B cell (primary cell): ENCODE data around the gene ADAMTSL1. TPM values are rescaled to one million over a fixed set of nuclear protein-coding genes. Genes with fewer than 3 reads are reported as not detected.

Experiments
- ATAC-seq: fragments of 200-7000 bp; cut with Tn5 transposase; one replicate; pipeline ENCODE4 v1.10.0; 2021; ENCODE audit warnings: low read depth, mild to moderate bottlenecking, moderate number of reproducible peaks, moderate library complexity
- CTCF ChIA-PET: fragments of 350-600 bp; sonication (Branson Sonifier 250); formaldehyde crosslinking; loops from one replicate; lab custom pipeline; 2021; ENCODE audit warnings: antibody characterized with exemption, inconsistent platforms; lab: Charles Lee
- POLR2A ChIA-PET: fragments of 350-600 bp; sonication (Branson Sonifier 250); formaldehyde crosslinking; loops from one replicate; lab custom pipeline; 2021; ENCODE audit warnings: antibody characterized with exemption; lab: Charles Lee
- DNase-seq: peaks from one replicate; pipeline ENCODE4 v3.0.0; 2013
- H2AFZ ChIP-seq: 2 replicates; pipeline ENCODE4 v1.6.1; 2012; ENCODE audit warnings: mild to moderate bottlenecking, low read depth, low read length; ENCODE audit not compliant: insufficient read depth, poor library complexity, severe bottlenecking
- H3K27ac ChIP-seq, 2 donors: 1 replicate in 1 of 2; 2 replicates in 1 of 2; pipeline ENCODE4 v1.5.1; 2012 to 2013; ENCODE audit warnings: low read length in 2 of 2, mild to moderate bottlenecking in 2 of 2, moderate library complexity in 1 of 2
- H3K27me3 ChIP-seq, 4 experiments: fragments of 200-600 bp in 1 of 4; sonication (generic) in 1 of 4; replicated peaks in 1 of 4; 1 replicate in 2 of 4; 2 replicates in 2 of 4; pipeline versions ENCODE4 v1.6.1 to v1.7.0; 2013 to 2016; ENCODE audit warnings: low read length in 3 of 4, mild to moderate bottlenecking in 2 of 4, mixed read lengths in 1 of 4, moderate library complexity in 1 of 4; ENCODE audit not compliant: insufficient read depth in 4 of 4, control insufficient read depth in 3 of 4; ENCODE audit errors: control extremely low read depth in 1 of 4
- H3K36me3 ChIP-seq, 2 experiments: replicated peaks in 1 of 2; 1 replicate in 1 of 2; 2 replicates in 1 of 2; pipeline versions ENCODE4 v1.6.1 to v1.7.1; 2013; ENCODE audit warnings: low read length in 1 of 2; ENCODE audit not compliant: insufficient read depth in 2 of 2, control insufficient read depth in 1 of 2; ENCODE audit errors: control extremely low read depth in 1 of 2, extremely low read depth in 1 of 2
- H3K4me1 ChIP-seq, 2 donors: fragments of 200-600 bp in 1 of 2; sonication (generic) in 1 of 2; 1 replicate in 1 of 2; 2 replicates in 1 of 2; pipeline versions ENCODE4 v1.5.1 to v1.6.1; 2013 to 2017; ENCODE audit warnings: low read length in 2 of 2; ENCODE audit not compliant: control insufficient read depth in 2 of 2, insufficient read depth in 2 of 2
- H3K4me2 ChIP-seq: replicated peaks from 2 replicates; pipeline ENCODE3; 2012; ENCODE audit warnings: mild to moderate bottlenecking, low read depth, low read length; ENCODE audit not compliant: poor library complexity, severe bottlenecking
- H3K4me3 ChIP-seq, 5 experiments: fragments of 200-600 bp in 1 of 5; sonication (generic) in 1 of 5; 1 replicate in 3 of 5; 2 replicates in 2 of 5; pipeline versions ENCODE4 v1.5.1 to v1.7.0; 2011 to 2016; ENCODE audit warnings: low read length in 4 of 5, mild to moderate bottlenecking in 4 of 5, low read depth in 2 of 5, control low read depth in 1 of 5, moderate library complexity in 1 of 5; ENCODE audit not compliant: insufficient read depth in 1 of 5; ENCODE audit errors: control extremely low read depth in 1 of 5, extremely low read depth in 1 of 5
- H3K79me2 ChIP-seq: fragments of 200-600 bp; sonication (generic); one replicate; pipeline ENCODE4 v1.6.0; 2016; ENCODE audit warnings: low read length; ENCODE audit not compliant: control insufficient read depth, insufficient read depth
- H3K9ac ChIP-seq: fragments of 200-600 bp; sonication (generic); 2 replicates; pipeline ENCODE4 v1.6.1; 2017; ENCODE audit warnings: mild to moderate bottlenecking, low read length, moderate library complexity
- H3K9me3 ChIP-seq, 3 donors: one replicate each; pipeline versions ENCODE4 v1.6.1 to v1.7.1; 2013; ENCODE audit warnings: low read length in 2 of 3; ENCODE audit not compliant: control insufficient read depth in 2 of 3, insufficient read depth in 1 of 3; ENCODE audit errors: control extremely low read depth in 1 of 3
- H4K20me1 ChIP-seq: 2 replicates; pipeline ENCODE4 v1.6.0; 2012; ENCODE audit warnings: mild to moderate bottlenecking, low read length; ENCODE audit not compliant: insufficient read depth, control insufficient read depth, poor library complexity, severe bottlenecking
- H3K27ac Mint-ChIP-seq: one replicate; pipeline ENCODE4 v1.8.0; 2021; ENCODE audit warnings: mixed read lengths
- H3K27me3 Mint-ChIP-seq: one replicate; pipeline ENCODE4 v1.8.0; 2021; ENCODE audit warnings: mixed read lengths
- H3K4me1 Mint-ChIP-seq: one replicate; pipeline ENCODE4 v1.8.0; 2021; ENCODE audit warnings: mixed read lengths
- H3K4me3 Mint-ChIP-seq: one replicate; pipeline ENCODE4 v1.8.0; 2021; ENCODE audit warnings: mixed read lengths
- H3K9me3 Mint-ChIP-seq: one replicate; pipeline ENCODE4 v1.8.0; 2022; ENCODE audit warnings: mixed read lengths; ENCODE audit not compliant: insufficient read depth
- CTCF ChIP-seq: fragments of 200-600 bp; IDR thresholded peaks from one replicate; pipeline ENCODE4 v1.8.0; 2022; ENCODE audit warnings: antibody characterized with exemption, mild to moderate bottlenecking
- EZH2 ChIP-seq: IDR thresholded peaks from 2 replicates; pipeline ENCODE4 v1.6.1; 2012; ENCODE audit warnings: borderline replicate concordance, low read depth, mild to moderate bottlenecking, moderate library complexity, low read length; ENCODE audit not compliant: insufficient read depth, poor library complexity, severe bottlenecking
- WGBS: methylation state at CpG from one replicate; pipeline ENCODE4 v1.1.5; 2013; ENCODE audit warnings: missing lambda C conversion rate; ENCODE audit not compliant: insufficient coverage; 5-methylcytosine and 5-hydroxymethylcytosine counted together
- intact Hi-C: fragments of 100-400 bp; cut with micrococcal nuclease; formaldehyde crosslinking; loops from one replicate; pipeline ENCODE4 v1.10.0; 2022
- polyA plus RNA-seq: library from polyadenylated mRNA; depleted of rRNA; stranded (reverse); fragments of >200 nt; gene quantifications from 2 replicates; pipeline ENCODE4 v1.2.3, GENCODE V29; 2012
- total RNA-seq, 2 donors: library from RNA; stranded (reverse); fragments of 120-200 nt in 1 of 2; gene quantifications; 1 replicate in 1 of 2; 2 replicates in 1 of 2; pipeline versions ENCODE4 v1.2.3 to v1.2.4, GENCODE V29; 2013 to 2022

Gene ADAMTSL1
- total and polyA plus RNA-seq, 2 donors (not counting 1 experiment from before 2014, with no cell fraction given): not detected

GRCh38 chr9:18496256-18497000, 22.5 kb downstream of the ADAMTSL1 start:
- Histone ChIP-seq H3K4me2 (no peak overlapping the region), H3K36me3 (no peaks in the 10 kb centered on the region), H3K4me1 (no peaks in the 10 kb centered on the region), H3K9ac (no peak overlapping the region), H3K9me3 (no peaks in the 10 kb centered on the region), H3K27ac (no peak overlapping the region), H3K27me3 (no peaks in the 10 kb centered on the region), H4K20me1 (no peaks in the 10 kb centered on the region), H2AFZ (no peak overlapping the region), H3K79me2 (no peaks in the 10 kb centered on the region), H3K4me3 (no peak overlapping the region)
- intact Hi-C loops: no loop called here
- DNase-seq (no peak), ATAC-seq (no peak)
- Mint-ChIP-seq H3K27me3 (no peaks in the 10 kb centered on the region), H3K4me3 (no peak overlapping the region), H3K27ac (no peak overlapping the region), H3K9me3 (no peaks in the 10 kb centered on the region), H3K4me1 (no peaks in the 10 kb centered on the region)
- WGBS: 83% methylated on average over 2 of the region's 5 CpGs
- POLR2A ChIA-PET: no interaction called here
- CTCF ChIA-PET: no interaction called here
- no peak for TF ChIP-seq EZH2
- no peak for TF ChIP-seq CTCF

- no peak overlapping the region for H3K4me2 ChIP-seq
- no peaks in the 10 kb centered on the region for H3K36me3 ChIP-seq
- DNase-seq (no peak), ATAC-seq (no peak)
- no peak overlapping the region for H3K9ac ChIP-seq
- no peaks in the 10 kb centered on the region for H3K9me3 ChIP-seq
- no peaks in the 10 kb centered on the region for H3K79me2 ChIP-seq
- no peaks in the 10 kb centered on the region for H3K27me3 ChIP-seq
- no peak overlapping the region for H3K27ac ChIP-seq
- 100% methylated on average over 2 of the region's 3 CpGs for WGBS
- Mint-ChIP-seq H3K27ac (no peak overlapping the region), H3K9me3 (no peaks in the 10 kb centered on the region), H3K27me3 (no peaks in the 10 kb centered on the region), H3K4me1 (no peaks in the 10 kb centered on the region), H3K4me3 (no peak overlapping the region)
- CTCF ChIA-PET: no interaction called here
- H2AFZ ChIP-seq: no peak overlapping the region
- POLR2A ChIA-PET: no interaction called here
- H4K20me1 ChIP-seq: no peaks in the 10 kb centered on the region
- intact Hi-C loops: no loop called here
- H3K4me3 ChIP-seq: no peak overlapping the region
- no peaks in the 10 kb centered on the region for H3K4me1 ChIP-seq
- no peak for TF ChIP-seq EZH2
These were observed 25.1 kb downstream of the ADAMTSL1 start for GRCh38 chr9:18499062-18499461.
